ENCODE results near the gene NT5DC2.
A peak's percentile ranks its signal among the peaks of the same experiment; 100 is the strongest.

NT5DC2 gene

GRCh38 chr3:52524752-52525679 is 8.6 kb downstream of the NT5DC2 start:
- Histone ChIP-seq H3K36me3 (ENCODE audit: control insufficient read depth in 1 of 2, insufficient read depth in 2 of 2, low read length in 2 of 2) (peaks cover 0 to 22% of the 10 kb centered on the region in 2 donors), H3K4me3 (ENCODE audit: low read depth in 1 of 2, low read length in 2 of 2) (no peak overlapping the region), H3K27ac (ENCODE audit: low read depth, low read length) (peak overlapping the region; percentile 42), H3K27me3 (ENCODE audit: control insufficient read depth in 1 of 2, insufficient read depth in 2 of 2, low read length in 2 of 2) (no peaks in the 10 kb centered on the region), H3K9me3 (ENCODE audit: control insufficient read depth in 1 of 2, low read length in 2 of 2) (no peaks in the 10 kb centered on the region), H3K4me1 (ENCODE audit: control insufficient read depth in 1 of 2, insufficient read depth in 2 of 2, low read length in 2 of 2) (no peaks in the 10 kb centered on the region), H3K9ac (ENCODE audit: low read depth in 1 of 2, low read length in 2 of 2) (no peak overlapping the region)

GRCh38 chr3:52524258-52524751 is 9.4 kb downstream of the NT5DC2 start:
- peaks cover 0 to 22% of the 10 kb centered on the region in 2 donors for H3K36me3 ChIP-seq (ENCODE audit: control insufficient read depth in 1 of 2, insufficient read depth in 2 of 2, low read length in 2 of 2)
- no peak overlapping the region for H3K27ac ChIP-seq (ENCODE audit: low read depth, low read length)
- no peaks in the 10 kb centered on the region for H3K27me3 ChIP-seq (ENCODE audit: control insufficient read depth in 1 of 2, insufficient read depth in 2 of 2, low read length in 2 of 2)
- no peaks in the 10 kb centered on the region for H3K4me1 ChIP-seq (ENCODE audit: control insufficient read depth in 1 of 2, insufficient read depth in 2 of 2, low read length in 2 of 2)
- no peak overlapping the region for H3K9ac ChIP-seq (ENCODE audit: low read depth in 1 of 2, low read length in 2 of 2)
- H3K4me3 ChIP-seq (ENCODE audit: low read depth in 1 of 2, low read length in 2 of 2), result no peak overlapping the region
- H3K9me3 ChIP-seq (ENCODE audit: control insufficient read depth in 1 of 2, low read length in 2 of 2), result no peaks in the 10 kb centered on the region

GRCh38 chr3:52523386-52524257 is 10.0 kb downstream of the NT5DC2 start:
- Histone ChIP-seq H3K4me1 (ENCODE audit: control insufficient read depth in 1 of 2, insufficient read depth in 2 of 2, low read length in 2 of 2) (peaks cover 0 to under 1% of the 10 kb centered on the region in 2 donors), H3K9me3 (ENCODE audit: control insufficient read depth in 1 of 2, low read length in 2 of 2) (no peaks in the 10 kb centered on the region), H3K27ac (ENCODE audit: low read depth, low read length) (no peak overlapping the region), H3K4me3 (ENCODE audit: low read depth in 1 of 2, low read length in 2 of 2) (no peak overlapping the region), H3K9ac (ENCODE audit: low read depth in 1 of 2, low read length in 2 of 2) (no peak overlapping the region), H3K27me3 (ENCODE audit: control insufficient read depth in 1 of 2, insufficient read depth in 2 of 2, low read length in 2 of 2) (no peaks in the 10 kb centered on the region), H3K36me3 (ENCODE audit: control insufficient read depth in 1 of 2, insufficient read depth in 2 of 2, low read length in 2 of 2) (peaks cover 0 to 22% of the 10 kb centered on the region in 2 donors)

GRCh38 chr3:52522651-52523251 is 10.9 kb downstream of the NT5DC2 start:
- no peaks in the 10 kb centered on the region for H3K27me3 ChIP-seq (ENCODE audit: control insufficient read depth in 1 of 2, insufficient read depth in 2 of 2, low read length in 2 of 2)
- H3K4me1 ChIP-seq (ENCODE audit: control insufficient read depth in 1 of 2, insufficient read depth in 2 of 2, low read length in 2 of 2), result peaks cover 5 to 8% of the 10 kb centered on the region in 2 donors
- H3K9me3 ChIP-seq (ENCODE audit: control insufficient read depth in 1 of 2, low read length in 2 of 2), result no peaks in the 10 kb centered on the region
- no peak overlapping the region for H3K4me3 ChIP-seq (ENCODE audit: low read depth in 1 of 2, low read length in 2 of 2)
- H3K9ac ChIP-seq (ENCODE audit: low read depth in 1 of 2, low read length in 2 of 2), result no peak overlapping the region
- H3K27ac ChIP-seq (ENCODE audit: low read depth, low read length), result no peak overlapping the region
- peaks cover 0 to 17% of the 10 kb centered on the region in 2 donors for H3K36me3 ChIP-seq (ENCODE audit: control insufficient read depth in 1 of 2, insufficient read depth in 2 of 2, low read length in 2 of 2)

- Histone ChIP-seq H3K27ac (ENCODE audit: low read depth, low read length) (no peak overlapping the region), H3K36me3 (ENCODE audit: control insufficient read depth in 1 of 2, insufficient read depth in 2 of 2, low read length in 2 of 2) (peaks cover 0 to 11% of the 10 kb centered on the region in 2 donors), H3K27me3 (ENCODE audit: control insufficient read depth in 1 of 2, insufficient read depth in 2 of 2, low read length in 2 of 2) (no peaks in the 10 kb centered on the region), H3K9me3 (ENCODE audit: control insufficient read depth in 1 of 2, low read length in 2 of 2) (no peaks in the 10 kb centered on the region), H3K4me1 (ENCODE audit: control insufficient read depth in 1 of 2, insufficient read depth in 2 of 2, low read length in 2 of 2) (peaks cover 5 to 8% of the 10 kb centered on the region in 2 donors), H3K9ac (ENCODE audit: low read depth in 1 of 2, low read length in 2 of 2) (no peak overlapping the region), H3K4me3 (ENCODE audit: low read depth in 1 of 2, low read length in 2 of 2) (no peak overlapping the region)
Measured at GRCh38 chr3:52521881-52522650, 11.6 kb downstream of the NT5DC2 start.

- Histone ChIP-seq H3K4me3 (ENCODE audit: low read depth in 1 of 2, low read length in 2 of 2) (no peak overlapping the region), H3K9ac (ENCODE audit: low read depth in 1 of 2, low read length in 2 of 2) (no peak overlapping the region), H3K27me3 (ENCODE audit: control insufficient read depth in 1 of 2, insufficient read depth in 2 of 2, low read length in 2 of 2) (no peaks in the 10 kb centered on the region), H3K36me3 (ENCODE audit: control insufficient read depth in 1 of 2, insufficient read depth in 2 of 2, low read length in 2 of 2) (peaks cover 0 to 11% of the 10 kb centered on the region in 2 donors), H3K9me3 (ENCODE audit: control insufficient read depth in 1 of 2, low read length in 2 of 2) (no peaks in the 10 kb centered on the region), H3K27ac (ENCODE audit: low read depth, low read length) (no peak overlapping the region), H3K4me1 (ENCODE audit: control insufficient read depth in 1 of 2, insufficient read depth in 2 of 2, low read length in 2 of 2) (peaks cover 5 to 8% of the 10 kb centered on the region in 2 donors)
Measured at GRCh38 chr3:52521488-52521824, 12.2 kb downstream of the NT5DC2 start.

GRCh38 chr3:52520716-52521487 is 12.8 kb downstream of the NT5DC2 start:
- Histone ChIP-seq H3K4me1 (ENCODE audit: control insufficient read depth in 1 of 2, insufficient read depth in 2 of 2, low read length in 2 of 2) (peaks cover 5 to 8% of the 10 kb centered on the region in 2 donors), H3K27ac (ENCODE audit: low read depth, low read length) (no peak overlapping the region), H3K36me3 (ENCODE audit: control insufficient read depth in 1 of 2, insufficient read depth in 2 of 2, low read length in 2 of 2) (peaks cover 0 to 6% of the 10 kb centered on the region in 2 donors), H3K9me3 (ENCODE audit: control insufficient read depth in 1 of 2, low read length in 2 of 2) (no peaks in the 10 kb centered on the region), H3K27me3 (ENCODE audit: control insufficient read depth in 1 of 2, insufficient read depth in 2 of 2, low read length in 2 of 2) (no peaks in the 10 kb centered on the region), H3K9ac (ENCODE audit: low read depth in 1 of 2, low read length in 2 of 2) (no peak overlapping the region), H3K4me3 (ENCODE audit: low read depth in 1 of 2, low read length in 2 of 2) (no peak overlapping the region)

- Histone ChIP-seq H3K4me1 (ENCODE audit: control insufficient read depth in 1 of 2, insufficient read depth in 2 of 2, low read length in 2 of 2) (peaks cover 5 to 8% of the 10 kb centered on the region in 2 donors), H3K27ac (ENCODE audit: low read depth, low read length) (no peak overlapping the region), H3K9ac (ENCODE audit: low read depth in 1 of 2, low read length in 2 of 2) (no peak overlapping the region), H3K4me3 (ENCODE audit: low read depth in 1 of 2, low read length in 2 of 2) (no peak overlapping the region), H3K36me3 (ENCODE audit: control insufficient read depth in 1 of 2, insufficient read depth in 2 of 2, low read length in 2 of 2) (peaks cover 0 to 6% of the 10 kb centered on the region in 2 donors), H3K9me3 (ENCODE audit: control insufficient read depth in 1 of 2, low read length in 2 of 2) (no peaks in the 10 kb centered on the region), H3K27me3 (ENCODE audit: control insufficient read depth in 1 of 2, insufficient read depth in 2 of 2, low read length in 2 of 2) (no peaks in the 10 kb centered on the region)
Measured at GRCh38 chr3:52520141-52520667, 13.5 kb downstream of the NT5DC2 start.

Measured in duodenal mucosa (tissue), 2 donors.